Panc1 (cell line): ENCODE measurements around the gene GFI1B. TPM values are rescaled to one million over a fixed set of nuclear protein-coding genes. Genes with fewer than 3 reads are reported as not detected.

ENCODE experiments used
- ATAC-seq: fragments of 200-7000 bp; cut with Tn5 transposase; 2 replicates; pipeline ENCODE4 v1.9.1; 2020; ENCODE audit warnings: mild to moderate bottlenecking, moderate library complexity
- BruUV-seq: library from RNA; stranded (reverse); fragments of 400-500 nt; replicated peaks from 2 replicates; lab custom pipeline; 2021; lab: Mats Ljungman, UMichigan
- CTCF ChIA-PET: fragments of 300-600 bp; sonication (Branson Sonifier 250); formaldehyde crosslinking; loops from one replicate; lab custom pipeline; 2022; ENCODE audit warnings: antibody characterized with exemption; lab: Charles Lee
- POLR2A ChIA-PET: fragments of 300-600 bp; sonication (Branson Sonifier 250); formaldehyde crosslinking; loops from one replicate; lab custom pipeline; 2022; ENCODE audit warnings: antibody characterized with exemption; lab: Charles Lee
- DNase-seq: peaks from one replicate; pipeline ENCODE4 v3.0.0-alpha.2; 2010; ENCODE audit warnings: low read depth, low spot score
- H3K27ac ChIP-seq: 2 replicates; pipeline ENCODE4 v1.5.1; 2011; ENCODE audit warnings: mild to moderate bottlenecking, low read length, inconsistent platforms
- H3K27me3 ChIP-seq: fragments of 200-500 bp; sonication (Bioruptor generic); 2 replicates; pipeline ENCODE4 v1.6.0; 2014; ENCODE audit warnings: low read length, inconsistent platforms; ENCODE audit not compliant: control insufficient read depth, insufficient read depth
- H3K36me3 ChIP-seq: fragments of 200-500 bp; sonication (Bioruptor generic); 2 replicates; pipeline ENCODE4 v1.5.1; 2014; ENCODE audit warnings: inconsistent platforms, mild to moderate bottlenecking, low read length, moderate library complexity; ENCODE audit not compliant: control insufficient read depth, insufficient read depth
- H3K4me1 ChIP-seq: 2 replicates; pipeline ENCODE4 v1.5.1; 2011; ENCODE audit warnings: inconsistent platforms, mild to moderate bottlenecking, low read length, moderate library complexity; ENCODE audit not compliant: control insufficient read depth, insufficient read depth
- H3K4me3 ChIP-seq, 2 experiments: 2 replicates each; pipeline ENCODE4 v1.5.1; 2011 to 2012; ENCODE audit warnings: low read depth in 2 of 2, low read length in 2 of 2, mild to moderate bottlenecking in 2 of 2, inconsistent platforms in 1 of 2, moderate library complexity in 1 of 2
- H3K9me3 ChIP-seq: fragments of 200-500 bp; sonication (Bioruptor generic); 2 replicates; pipeline ENCODE4 v1.5.1; 2014; ENCODE audit warnings: low read depth, mild to moderate bottlenecking, inconsistent platforms, low read length, moderate library complexity; ENCODE audit not compliant: control insufficient read depth, insufficient read depth
- POLR2AphosphoS5 ChIP-seq: IDR thresholded peaks from 2 replicates; pipeline ENCODE4 v1.6.1; 2012; ENCODE audit warnings: mild to moderate bottlenecking, low read depth, low read length, moderate library complexity
- SIN3A ChIP-seq: IDR thresholded peaks from 2 replicates; pipeline ENCODE4 v1.6.1; 2012; ENCODE audit warnings: low read depth, mild to moderate bottlenecking, low read length, moderate library complexity, borderline replicate concordance; ENCODE audit not compliant: insufficient read depth
- TCF7L2 ChIP-seq: IDR thresholded peaks from 2 replicates; pipeline ENCODE4 v1.6.1; 2011; ENCODE audit warnings: mild to moderate bottlenecking, low read depth, low read length, inconsistent platforms
- in situ Hi-C: cut with HindIII; loops from 2 replicates; pipeline ENCODE4 v1.10.0; 2016; ENCODE audit warnings: low sequenced_read_pairs, low pct_unique_long_range_greater_than_20kb
- intact Hi-C: fragments of 100-400 bp; cut with micrococcal nuclease; formaldehyde crosslinking; loops from one replicate; pipeline ENCODE4 v1.10.0; 2022; ENCODE audit not compliant: unreplicated experiment
- total RNA-seq: library from RNA; stranded (reverse); gene quantifications from one replicate; pipeline ENCODE4 v1.2.1, GENCODE V29; 2021; ENCODE audit not compliant: unreplicated experiment
- TF ChIP-seq, protein P1 (sequence below): fragments of 450-650 bp; IDR thresholded peaks from 2 replicates; pipeline ENCODE4 v1.5.1; 2017; ENCODE audit warnings: mild to moderate bottlenecking
- TF ChIP-seq, protein P2 (sequence below), 2 experiments: IDR thresholded peaks; 2 replicates each; pipeline ENCODE4 v1.6.1; 2011 to 2012; ENCODE audit warnings: low read depth in 2 of 2, control low read depth in 1 of 2, low read length in 1 of 2, mild to moderate bottlenecking in 1 of 2, moderate library complexity in 1 of 2; ENCODE audit not compliant: insufficient read depth in 1 of 2

Gene GFI1B
- total RNA-seq, 1 experiment from 2014 or later = 0.08 TPM

GRCh38 chr9:132984202-132985070, 5.9 kb downstream of the GFI1B start:
- intact Hi-C loops (no loop called here), in situ Hi-C loops (no loop called here)
- TF ChIP-seq POLR2AphosphoS5 (no peak), SIN3A (no peak), TCF7L2 (no peak)
- TF ChIP-seq, protein P1, sequence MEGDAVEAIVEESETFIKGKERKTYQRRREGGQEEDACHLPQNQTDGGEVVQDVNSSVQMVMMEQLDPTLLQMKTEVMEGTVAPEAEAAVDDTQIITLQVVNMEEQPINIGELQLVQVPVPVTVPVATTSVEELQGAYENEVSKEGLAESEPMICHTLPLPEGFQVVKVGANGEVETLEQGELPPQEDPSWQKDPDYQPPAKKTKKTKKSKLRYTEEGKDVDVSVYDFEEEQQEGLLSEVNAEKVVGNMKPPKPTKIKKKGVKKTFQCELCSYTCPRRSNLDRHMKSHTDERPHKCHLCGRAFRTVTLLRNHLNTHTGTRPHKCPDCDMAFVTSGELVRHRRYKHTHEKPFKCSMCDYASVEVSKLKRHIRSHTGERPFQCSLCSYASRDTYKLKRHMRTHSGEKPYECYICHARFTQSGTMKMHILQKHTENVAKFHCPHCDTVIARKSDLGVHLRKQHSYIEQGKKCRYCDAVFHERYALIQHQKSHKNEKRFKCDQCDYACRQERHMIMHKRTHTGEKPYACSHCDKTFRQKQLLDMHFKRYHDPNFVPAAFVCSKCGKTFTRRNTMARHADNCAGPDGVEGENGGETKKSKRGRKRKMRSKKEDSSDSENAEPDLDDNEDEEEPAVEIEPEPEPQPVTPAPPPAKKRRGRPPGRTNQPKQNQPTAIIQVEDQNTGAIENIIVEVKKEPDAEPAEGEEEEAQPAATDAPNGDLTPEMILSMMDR = no peak
- TF ChIP-seq, protein P2, sequence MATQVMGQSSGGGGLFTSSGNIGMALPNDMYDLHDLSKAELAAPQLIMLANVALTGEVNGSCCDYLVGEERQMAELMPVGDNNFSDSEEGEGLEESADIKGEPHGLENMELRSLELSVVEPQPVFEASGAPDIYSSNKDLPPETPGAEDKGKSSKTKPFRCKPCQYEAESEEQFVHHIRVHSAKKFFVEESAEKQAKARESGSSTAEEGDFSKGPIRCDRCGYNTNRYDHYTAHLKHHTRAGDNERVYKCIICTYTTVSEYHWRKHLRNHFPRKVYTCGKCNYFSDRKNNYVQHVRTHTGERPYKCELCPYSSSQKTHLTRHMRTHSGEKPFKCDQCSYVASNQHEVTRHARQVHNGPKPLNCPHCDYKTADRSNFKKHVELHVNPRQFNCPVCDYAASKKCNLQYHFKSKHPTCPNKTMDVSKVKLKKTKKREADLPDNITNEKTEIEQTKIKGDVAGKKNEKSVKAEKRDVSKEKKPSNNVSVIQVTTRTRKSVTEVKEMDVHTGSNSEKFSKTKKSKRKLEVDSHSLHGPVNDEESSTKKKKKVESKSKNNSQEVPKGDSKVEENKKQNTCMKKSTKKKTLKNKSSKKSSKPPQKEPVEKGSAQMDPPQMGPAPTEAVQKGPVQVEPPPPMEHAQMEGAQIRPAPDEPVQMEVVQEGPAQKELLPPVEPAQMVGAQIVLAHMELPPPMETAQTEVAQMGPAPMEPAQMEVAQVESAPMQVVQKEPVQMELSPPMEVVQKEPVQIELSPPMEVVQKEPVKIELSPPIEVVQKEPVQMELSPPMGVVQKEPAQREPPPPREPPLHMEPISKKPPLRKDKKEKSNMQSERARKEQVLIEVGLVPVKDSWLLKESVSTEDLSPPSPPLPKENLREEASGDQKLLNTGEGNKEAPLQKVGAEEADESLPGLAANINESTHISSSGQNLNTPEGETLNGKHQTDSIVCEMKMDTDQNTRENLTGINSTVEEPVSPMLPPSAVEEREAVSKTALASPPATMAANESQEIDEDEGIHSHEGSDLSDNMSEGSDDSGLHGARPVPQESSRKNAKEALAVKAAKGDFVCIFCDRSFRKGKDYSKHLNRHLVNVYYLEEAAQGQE (IDR thresholded peaks at IDR 0.05; ENCODE audit: insufficient read depth in 1 of 2, low read depth in 2 of 2, low read length in 1 of 2) = no peak
- POLR2A ChIA-PET = no interaction called here
- no peaks in the 10 kb centered on the region for H3K36me3 ChIP-seq
- H3K27ac ChIP-seq = no peak overlapping the region
- BruUV-seq = no TSS peak
- CTCF ChIA-PET = no interaction called here
- H3K4me3 ChIP-seq = no peak overlapping the region
- no peaks in the 10 kb centered on the region for H3K4me1 ChIP-seq
- no peak for ATAC-seq
- H3K9me3 ChIP-seq = no peaks in the 10 kb centered on the region
- DNase-seq = no peak
- no peaks in the 10 kb centered on the region for H3K27me3 ChIP-seq

GRCh38 chr9:132985071-132985350, 6.5 kb downstream of the GFI1B start:
- CTCF ChIA-PET = no interaction called here

More at GRCh38 chr9:132985071-132985350, 6.5 kb downstream of the GFI1B start:
- no peaks in the 10 kb centered on the region for H3K36me3 ChIP-seq
- POLR2A ChIA-PET = no interaction called here
- H3K27ac ChIP-seq = no peak overlapping the region
- no peak overlapping the region for H3K4me3 ChIP-seq
- H3K4me1 ChIP-seq = no peaks in the 10 kb centered on the region
- ATAC-seq = no peak
- no peak for DNase-seq
- in situ Hi-C loops = no loop called here
- TF ChIP-seq, protein P2 (IDR thresholded peaks at IDR 0.05; ENCODE audit: insufficient read depth in 1 of 2, low read depth in 2 of 2, low read length in 1 of 2) = no peak
- no peak for TF ChIP-seq SIN3A
- TF ChIP-seq, protein P1 = no peak
- no peak for TF ChIP-seq TCF7L2
- TF ChIP-seq POLR2AphosphoS5 = no peak
- no peaks in the 10 kb centered on the region for H3K27me3 ChIP-seq
- no peaks in the 10 kb centered on the region for H3K9me3 ChIP-seq
- intact Hi-C loops = no loop called here
- no TSS peak for BruUV-seq
